C1 segment of cervical spinal cord (tissue), 14 donors: ENCODE measurements around the gene FGF19.
A peak's percentile ranks its signal among the peaks of the same experiment; 100 is the strongest.

Experiments used
- DNase-seq, 14 donors: peaks; one replicate each; lab custom pipeline; 2025; lab: John Stamatoyannopoulos, UW

The FGF19 gene

GRCh38 chr11:69671734-69672465 is 31.9 kb downstream of the FGF19 start:
- no peak for DNase-seq

- DNase-seq = peak in 13 of 14 donors; percentile 26 to 80 (median 47)
Measured at GRCh38 chr11:69670158-69670845, 33.5 kb downstream of the FGF19 start.

- DNase-seq = no peak
Measured at GRCh38 chr11:69669486-69669885, 34.3 kb downstream of the FGF19 start.

GRCh38 chr11:69667619-69668604 is 35.9 kb downstream of the FGF19 start:
- no peak for DNase-seq

GRCh38 chr11:69666752-69667536 is 36.9 kb downstream of the FGF19 start:
- DNase-seq = no peak

- no peak for DNase-seq
Measured at GRCh38 chr11:69666261-69666660, 37.6 kb downstream of the FGF19 start.

GRCh38 chr11:69665669-69666068 is 38.2 kb downstream of the FGF19 start:
- DNase-seq = no peak

- DNase-seq = no peak
Measured at GRCh38 chr11:69664901-69665300, 38.9 kb downstream of the FGF19 start.

- no peak for DNase-seq
Measured at GRCh38 chr11:69664103-69664775, 39.6 kb downstream of the FGF19 start.

GRCh38 chr11:69663326-69663725 is 40.5 kb downstream of the FGF19 start:
- DNase-seq = no peak

GRCh38 chr11:69662806-69663205 is 41.0 kb downstream of the FGF19 start:
- no peak for DNase-seq

- DNase-seq = peak in 3 of 14 donors; percentile 9 to 69 (median 17)
Measured at GRCh38 chr11:69662021-69662698, 41.7 kb downstream of the FGF19 start.

- DNase-seq = no peak
Measured at GRCh38 chr11:69661413-69661715, 42.5 kb downstream of the FGF19 start.

GRCh38 chr11:69660001-69660500 is 43.8 kb downstream of the FGF19 start:
- no peak for DNase-seq

- DNase-seq = no peak
Measured at GRCh38 chr11:69659591-69659990, 44.2 kb downstream of the FGF19 start.

GRCh38 chr11:69658626-69659450 is 45.0 kb downstream of the FGF19 start:
- DNase-seq = peak in 1 of 14 donors; percentile 28

GRCh38 chr11:69657911-69658625 is 45.8 kb downstream of the FGF19 start:
- no peak for DNase-seq

- DNase-seq = no peak
Measured at GRCh38 chr11:69657456-69657910, 46.3 kb downstream of the FGF19 start.
